Measurements from ENCODE around the gene ZNF689.

The ZNF689 gene

DNA sequence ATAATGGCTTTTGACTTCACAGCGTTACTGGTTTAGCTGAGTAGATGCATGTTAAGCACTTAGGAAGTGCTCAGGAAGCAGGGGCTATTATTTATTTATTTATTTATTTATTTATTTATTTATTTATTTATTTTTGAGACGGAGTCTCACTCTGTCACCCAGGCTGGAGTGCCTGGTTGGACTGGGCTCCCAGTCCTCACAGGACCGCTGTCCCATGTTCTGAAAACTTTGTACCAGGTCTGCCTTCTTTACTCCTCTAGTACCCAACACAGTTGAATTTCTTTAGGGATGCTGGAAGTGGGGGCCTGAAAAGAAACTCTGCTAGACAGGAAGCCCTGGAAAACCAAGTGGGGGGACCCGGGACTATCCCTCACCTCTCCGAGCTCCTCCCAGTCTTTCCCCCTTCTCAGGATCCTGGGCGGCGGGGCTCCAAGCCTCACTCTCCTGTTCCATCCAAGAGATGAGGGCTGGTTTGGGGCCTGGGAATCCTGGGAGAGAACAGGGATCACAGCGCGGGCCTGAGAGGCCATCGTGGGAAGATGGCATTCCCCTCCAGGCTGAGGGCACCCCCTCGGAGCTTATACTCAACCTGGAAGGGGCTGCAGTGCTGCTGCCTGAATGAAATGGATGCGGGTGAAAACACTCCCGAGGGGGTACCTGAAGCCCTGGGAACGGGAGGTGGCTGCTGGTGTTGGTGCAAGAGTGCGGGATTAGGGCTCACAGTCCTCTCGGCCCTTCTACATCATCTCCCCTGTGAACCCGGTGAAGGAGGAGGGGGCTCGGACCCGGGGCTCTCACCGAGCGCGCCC is 39.3 kb downstream of the ZNF689 start:
- Histone ChIP-seq H3K27me3 (ENCODE audit: insufficient read depth, low read length) (no peaks in the 10 kb centered on the region), H3K36me3 (ENCODE audit: insufficient read depth, low read length) (no peaks in the 10 kb centered on the region), H3K4me1 (ENCODE audit: control insufficient read depth, insufficient read depth, low read length, unreplicated experiment) (peaks cover 14% of the 10 kb centered on the region), H3K4me3 (ENCODE audit: low read depth, low read length) (peak overlapping the region; percentile 83), H3K27ac (ENCODE audit: low read depth, low read length) (peak overlapping the region; percentile 75), H3K79me2 (ENCODE audit: control insufficient read depth, insufficient read depth, low read length, unreplicated experiment) (no peaks in the 10 kb centered on the region), H2AFZ (ENCODE audit: low read length, unreplicated experiment) (peak overlapping the region; percentile 59)

GRCh38 chr16:30569746-30570635 is 40.2 kb downstream of the ZNF689 start:
- Histone ChIP-seq H3K79me2 (ENCODE audit: control insufficient read depth, insufficient read depth, low read length, unreplicated experiment) (no peaks in the 10 kb centered on the region), H3K27me3 (ENCODE audit: insufficient read depth, low read length) (no peaks in the 10 kb centered on the region), H3K4me3 (ENCODE audit: low read depth, low read length) (no peak overlapping the region), H2AFZ (ENCODE audit: low read length, unreplicated experiment) (no peak overlapping the region), H3K27ac (ENCODE audit: low read depth, low read length) (no peak overlapping the region), H3K4me1 (ENCODE audit: control insufficient read depth, insufficient read depth, low read length, unreplicated experiment) (peaks cover 14% of the 10 kb centered on the region), H3K36me3 (ENCODE audit: insufficient read depth, low read length) (no peaks in the 10 kb centered on the region)

DNA sequence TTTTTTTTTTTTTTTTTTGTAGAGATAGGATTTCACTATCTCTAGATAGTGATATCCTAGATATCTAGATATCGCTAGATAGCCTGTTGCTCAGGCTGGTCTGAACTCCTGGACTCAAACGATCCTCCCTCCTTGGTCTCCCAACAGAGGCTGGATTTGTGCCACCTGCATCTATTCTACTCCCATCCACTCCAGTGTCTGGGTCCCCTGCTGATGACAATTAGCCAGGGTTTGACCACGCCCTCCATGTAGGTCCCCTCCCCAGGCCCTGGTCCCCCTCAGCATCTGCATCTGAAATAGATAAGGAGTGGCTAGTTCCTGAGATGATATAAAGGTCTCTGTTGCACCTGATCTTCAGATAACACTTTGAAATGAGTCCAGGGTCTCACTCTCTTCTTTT is 40.9 kb downstream of the ZNF689 start:
- no peaks in the 10 kb centered on the region for H3K27me3 ChIP-seq (ENCODE audit: insufficient read depth, low read length)
- no peak overlapping the region for H3K4me3 ChIP-seq (ENCODE audit: low read depth, low read length)
- H3K27ac ChIP-seq (ENCODE audit: low read depth, low read length): peak overlapping the region; percentile 85; the same call in 1 of the 2 replicates
- no peak overlapping the region for H2AFZ ChIP-seq (ENCODE audit: low read length, unreplicated experiment)
- H3K36me3 ChIP-seq (ENCODE audit: insufficient read depth, low read length): no peaks in the 10 kb centered on the region
- H3K79me2 ChIP-seq (ENCODE audit: control insufficient read depth, insufficient read depth, low read length, unreplicated experiment): no peaks in the 10 kb centered on the region
- peaks cover 14% of the 10 kb centered on the region for H3K4me1 ChIP-seq (ENCODE audit: control insufficient read depth, insufficient read depth, low read length, unreplicated experiment)

- Histone ChIP-seq H3K27ac (ENCODE audit: low read depth, low read length) (peak overlapping the region; percentile 85), H2AFZ (ENCODE audit: low read length, unreplicated experiment) (no peak overlapping the region), H3K4me1 (ENCODE audit: control insufficient read depth, insufficient read depth, low read length, unreplicated experiment) (peaks cover 14% of the 10 kb centered on the region), H3K4me3 (ENCODE audit: low read depth, low read length) (no peak overlapping the region), H3K27me3 (ENCODE audit: insufficient read depth, low read length) (no peaks in the 10 kb centered on the region), H3K79me2 (ENCODE audit: control insufficient read depth, insufficient read depth, low read length, unreplicated experiment) (no peaks in the 10 kb centered on the region), H3K36me3 (ENCODE audit: insufficient read depth, low read length) (no peaks in the 10 kb centered on the region)
Observed at GRCh38 chr16:30567991-30568638, 42.1 kb downstream of the ZNF689 start.

- Histone ChIP-seq H3K36me3 (ENCODE audit: insufficient read depth, low read length) (no peaks in the 10 kb centered on the region), H2AFZ (ENCODE audit: low read length, unreplicated experiment) (no peak overlapping the region), H3K27ac (ENCODE audit: low read depth, low read length) (peak overlapping the region; percentile 85), H3K4me3 (ENCODE audit: low read depth, low read length) (no peak overlapping the region), H3K27me3 (ENCODE audit: insufficient read depth, low read length) (no peaks in the 10 kb centered on the region), H3K79me2 (ENCODE audit: control insufficient read depth, insufficient read depth, low read length, unreplicated experiment) (no peaks in the 10 kb centered on the region), H3K4me1 (ENCODE audit: control insufficient read depth, insufficient read depth, low read length, unreplicated experiment) (peaks cover 14% of the 10 kb centered on the region)
Observed at GRCh38 chr16:30567160-30567990, 42.8 kb downstream of the ZNF689 start.

DNA sequence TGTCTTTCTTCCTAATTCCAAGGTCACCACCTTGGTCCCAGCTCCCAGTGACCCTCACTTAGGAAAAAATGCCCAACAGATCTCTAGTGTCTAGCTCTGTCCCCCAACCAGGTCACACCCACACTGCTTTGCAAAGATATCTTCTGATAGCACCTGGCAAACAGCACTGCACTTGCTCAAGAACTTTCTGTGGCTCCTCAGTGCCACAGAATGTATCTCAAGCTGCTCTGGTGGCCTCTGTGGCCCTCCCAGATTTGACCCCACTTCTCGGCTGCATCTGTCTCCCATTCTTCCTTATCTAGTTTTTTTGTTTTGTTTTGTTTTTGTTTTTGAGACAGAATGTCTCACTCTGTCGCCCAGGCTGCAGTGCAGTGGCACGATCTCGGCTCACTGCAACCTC is 43.7 kb downstream of the ZNF689 start:
- Histone ChIP-seq H2AFZ (ENCODE audit: low read length, unreplicated experiment) (no peak overlapping the region), H3K4me3 (ENCODE audit: low read depth, low read length) (no peak overlapping the region), H3K4me1 (ENCODE audit: control insufficient read depth, insufficient read depth, low read length, unreplicated experiment) (peaks cover 14% of the 10 kb centered on the region), H3K79me2 (ENCODE audit: control insufficient read depth, insufficient read depth, low read length, unreplicated experiment) (no peaks in the 10 kb centered on the region), H3K27me3 (ENCODE audit: insufficient read depth, low read length) (no peaks in the 10 kb centered on the region), H3K27ac (ENCODE audit: low read depth, low read length) (no peak overlapping the region), H3K36me3 (ENCODE audit: insufficient read depth, low read length) (no peaks in the 10 kb centered on the region)

DNA sequence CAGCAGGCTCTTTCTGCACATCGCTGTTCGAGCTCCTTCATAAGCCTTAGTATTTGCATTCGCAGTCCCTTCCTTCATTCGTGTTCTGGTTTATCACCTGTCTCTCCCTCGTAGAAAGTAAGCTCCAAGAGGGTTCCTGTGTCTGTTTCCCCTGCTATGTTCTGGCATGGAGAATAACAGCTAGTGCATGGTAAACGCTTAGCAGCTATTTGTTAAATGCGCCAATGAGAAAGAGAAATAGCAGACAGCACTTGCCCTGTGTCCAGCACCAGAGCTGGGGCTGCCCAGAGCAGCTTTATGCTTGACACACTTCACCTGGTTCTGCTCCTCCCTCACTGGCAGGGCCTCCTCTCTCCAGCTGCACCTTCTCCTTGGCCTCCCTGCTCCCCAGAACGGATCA is 44.2 kb downstream of the ZNF689 start:
- H3K27ac ChIP-seq (ENCODE audit: low read depth, low read length): no peak overlapping the region
- H3K4me1 ChIP-seq (ENCODE audit: control insufficient read depth, insufficient read depth, low read length, unreplicated experiment): peaks cover 14% of the 10 kb centered on the region
- H2AFZ ChIP-seq (ENCODE audit: low read length, unreplicated experiment): no peak overlapping the region
- H3K27me3 ChIP-seq (ENCODE audit: insufficient read depth, low read length): no peaks in the 10 kb centered on the region
- no peaks in the 10 kb centered on the region for H3K79me2 ChIP-seq (ENCODE audit: control insufficient read depth, insufficient read depth, low read length, unreplicated experiment)
- no peaks in the 10 kb centered on the region for H3K36me3 ChIP-seq (ENCODE audit: insufficient read depth, low read length)
- no peak overlapping the region for H3K4me3 ChIP-seq (ENCODE audit: low read depth, low read length)

DNA sequence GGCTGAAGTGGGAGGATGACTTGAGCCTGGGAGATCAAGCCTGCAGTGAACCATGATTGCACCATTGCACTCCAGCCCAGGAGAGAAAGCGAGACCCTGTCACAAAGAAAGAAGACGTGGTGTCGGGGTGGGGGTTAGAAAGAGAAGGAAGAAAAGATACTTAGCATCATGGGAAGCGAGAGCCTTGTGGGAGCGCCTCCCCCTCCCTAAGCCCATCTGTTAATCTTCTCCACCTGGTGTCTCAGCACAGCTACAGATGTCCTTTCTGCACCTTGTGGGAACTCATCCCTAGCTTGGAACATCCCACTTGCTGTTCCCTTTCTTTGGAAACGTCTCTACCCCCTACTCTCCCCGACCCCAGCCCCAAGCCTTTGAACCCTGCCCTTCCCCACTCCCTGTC is 44.7 kb downstream of the ZNF689 start:
- Histone ChIP-seq H3K4me1 (ENCODE audit: control insufficient read depth, insufficient read depth, low read length, unreplicated experiment) (peaks cover 14% of the 10 kb centered on the region), H3K79me2 (ENCODE audit: control insufficient read depth, insufficient read depth, low read length, unreplicated experiment) (no peaks in the 10 kb centered on the region), H2AFZ (ENCODE audit: low read length, unreplicated experiment) (no peak overlapping the region), H3K4me3 (ENCODE audit: low read depth, low read length) (no peak overlapping the region), H3K27me3 (ENCODE audit: insufficient read depth, low read length) (no peaks in the 10 kb centered on the region), H3K27ac (ENCODE audit: low read depth, low read length) (no peak overlapping the region), H3K36me3 (ENCODE audit: insufficient read depth, low read length) (no peaks in the 10 kb centered on the region)

DNA sequence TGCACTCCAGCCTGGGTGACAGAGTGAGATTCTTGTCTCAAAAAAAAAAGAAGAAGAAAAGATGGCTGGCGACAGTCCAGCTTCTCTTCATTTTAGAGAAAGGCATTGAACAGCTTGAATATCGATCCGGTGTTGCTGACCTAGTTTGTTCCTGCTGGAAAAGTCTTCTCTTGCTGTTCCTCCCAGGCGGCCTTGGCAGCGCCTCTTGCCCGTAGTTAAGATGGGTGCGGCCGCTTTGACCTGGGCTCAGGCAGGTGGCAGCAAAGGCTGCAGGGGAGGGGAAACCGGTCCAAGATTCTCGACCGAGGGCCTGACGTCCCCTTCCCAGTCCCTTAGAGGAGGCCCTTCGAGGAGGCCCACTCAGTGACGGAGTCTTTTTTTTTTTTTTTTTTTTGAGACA is 48.2 kb downstream of the ZNF689 start:
- peaks cover 5% of the 10 kb centered on the region for H3K79me2 ChIP-seq (ENCODE audit: control insufficient read depth, insufficient read depth, low read length, unreplicated experiment)
- H3K27ac ChIP-seq (ENCODE audit: low read depth, low read length): no peak overlapping the region
- no peaks in the 10 kb centered on the region for H3K27me3 ChIP-seq (ENCODE audit: insufficient read depth, low read length)
- H2AFZ ChIP-seq (ENCODE audit: low read length, unreplicated experiment): no peak overlapping the region
- H3K4me3 ChIP-seq (ENCODE audit: low read depth, low read length): no peak overlapping the region
- peaks cover 3% of the 10 kb centered on the region for H3K4me1 ChIP-seq (ENCODE audit: control insufficient read depth, insufficient read depth, low read length, unreplicated experiment)
- H3K36me3 ChIP-seq (ENCODE audit: insufficient read depth, low read length): no peaks in the 10 kb centered on the region
